GM12872 (cell line): ENCODE results near the gene USP21.

Experiments used
- TF ChIP-seq, protein P1 (sequence below): IDR thresholded peaks from 3 replicates; pipeline ENCODE4 v1.5.1; 2011; ENCODE audit warnings: low read depth, mild to moderate bottlenecking, low read length, moderate library complexity; ENCODE audit not compliant: insufficient read depth

Gene USP21

DNA sequence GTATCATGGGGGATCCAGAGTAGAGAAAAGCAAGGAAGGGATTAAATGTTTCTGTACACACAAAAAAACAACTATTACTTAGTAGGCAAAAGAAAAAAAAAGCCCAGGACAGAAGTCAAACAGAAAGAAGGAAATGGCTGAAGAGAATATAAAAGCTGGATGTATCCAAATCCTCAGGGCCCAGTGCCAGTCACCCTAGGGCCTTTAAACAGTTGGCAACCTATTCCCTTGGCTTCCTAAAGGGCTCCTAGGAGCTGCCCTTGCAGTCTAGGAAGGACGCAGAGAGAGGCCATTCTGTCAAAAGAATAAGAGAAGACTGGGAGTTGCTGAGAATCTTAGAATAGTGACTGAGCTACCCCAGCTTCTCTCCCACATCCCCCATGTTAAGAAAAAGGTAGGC lies 13.0 kb downstream of the USP21 start:
- TF ChIP-seq, protein P1, sequence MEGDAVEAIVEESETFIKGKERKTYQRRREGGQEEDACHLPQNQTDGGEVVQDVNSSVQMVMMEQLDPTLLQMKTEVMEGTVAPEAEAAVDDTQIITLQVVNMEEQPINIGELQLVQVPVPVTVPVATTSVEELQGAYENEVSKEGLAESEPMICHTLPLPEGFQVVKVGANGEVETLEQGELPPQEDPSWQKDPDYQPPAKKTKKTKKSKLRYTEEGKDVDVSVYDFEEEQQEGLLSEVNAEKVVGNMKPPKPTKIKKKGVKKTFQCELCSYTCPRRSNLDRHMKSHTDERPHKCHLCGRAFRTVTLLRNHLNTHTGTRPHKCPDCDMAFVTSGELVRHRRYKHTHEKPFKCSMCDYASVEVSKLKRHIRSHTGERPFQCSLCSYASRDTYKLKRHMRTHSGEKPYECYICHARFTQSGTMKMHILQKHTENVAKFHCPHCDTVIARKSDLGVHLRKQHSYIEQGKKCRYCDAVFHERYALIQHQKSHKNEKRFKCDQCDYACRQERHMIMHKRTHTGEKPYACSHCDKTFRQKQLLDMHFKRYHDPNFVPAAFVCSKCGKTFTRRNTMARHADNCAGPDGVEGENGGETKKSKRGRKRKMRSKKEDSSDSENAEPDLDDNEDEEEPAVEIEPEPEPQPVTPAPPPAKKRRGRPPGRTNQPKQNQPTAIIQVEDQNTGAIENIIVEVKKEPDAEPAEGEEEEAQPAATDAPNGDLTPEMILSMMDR, result no peak

DNA sequence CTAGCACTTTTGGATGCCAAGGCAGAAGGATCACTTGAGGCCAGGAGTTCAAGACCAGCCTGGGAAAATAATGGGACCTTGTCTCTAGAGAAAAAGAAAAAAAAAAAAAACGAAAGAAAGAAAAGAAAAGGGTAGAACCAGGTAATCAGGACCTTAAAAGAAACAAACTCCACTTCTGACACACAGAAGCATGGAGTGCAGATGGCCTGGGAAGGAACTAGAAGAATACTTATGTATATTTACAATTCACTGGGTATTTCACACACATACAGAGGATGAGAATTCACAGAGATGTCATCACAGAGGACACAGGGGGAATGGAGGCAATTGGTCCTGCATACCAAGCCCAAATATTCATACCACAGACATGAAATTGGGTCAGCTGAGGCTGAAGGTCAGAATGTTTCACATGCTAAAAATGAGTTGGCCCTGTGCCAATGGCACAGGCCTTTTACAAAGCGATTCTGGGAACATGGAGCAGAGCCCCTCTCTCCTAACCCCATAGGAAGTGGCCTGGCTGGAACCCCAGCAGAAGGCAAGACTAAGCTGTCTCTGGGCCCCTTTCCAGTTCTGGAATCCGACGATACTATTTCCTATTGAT lies 13.6 kb downstream of the USP21 start:
- TF ChIP-seq, protein P1, result no peak

DNA sequence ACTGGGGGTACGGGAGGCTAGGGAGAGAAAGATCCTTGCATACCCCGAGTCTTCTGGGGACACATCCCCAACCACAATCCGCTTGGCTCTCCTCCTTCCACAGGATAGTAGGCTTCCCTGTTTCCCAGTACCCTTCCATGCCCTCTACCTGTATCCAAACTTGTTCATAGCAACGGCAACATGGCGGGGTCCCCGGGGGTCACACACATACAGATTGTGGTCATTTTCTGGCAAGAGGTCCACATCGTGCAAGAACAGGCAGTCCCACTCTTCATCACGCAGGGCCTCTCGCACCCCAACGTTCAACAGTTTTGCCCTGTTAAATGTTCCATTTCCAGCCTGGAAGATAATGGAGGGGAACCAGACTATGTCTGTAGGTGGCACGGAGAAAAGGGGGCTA lies 14.4 kb downstream of the USP21 start:
- TF ChIP-seq, protein P1, result no peak

DNA sequence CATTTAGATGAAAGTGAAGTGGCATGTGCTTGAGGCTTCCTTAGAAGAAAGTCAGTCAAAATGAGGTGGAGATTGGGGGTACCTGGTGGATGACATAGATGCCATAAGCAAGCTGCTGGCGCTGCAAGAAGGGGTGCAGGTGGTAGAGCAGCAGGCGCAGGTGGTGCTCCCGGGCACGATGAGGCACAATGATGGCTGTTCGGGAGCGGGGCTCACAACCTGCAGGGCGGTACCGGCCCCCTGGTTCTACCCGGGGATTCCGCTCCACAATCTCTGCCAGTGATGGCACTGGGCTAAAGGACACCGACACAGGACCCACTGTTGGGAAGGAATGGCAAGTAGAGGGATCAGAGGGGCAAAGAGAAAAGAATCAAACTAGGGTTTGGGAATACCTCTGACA lies 15.6 kb downstream of the USP21 start:
- TF ChIP-seq, protein P1, result no peak

DNA sequence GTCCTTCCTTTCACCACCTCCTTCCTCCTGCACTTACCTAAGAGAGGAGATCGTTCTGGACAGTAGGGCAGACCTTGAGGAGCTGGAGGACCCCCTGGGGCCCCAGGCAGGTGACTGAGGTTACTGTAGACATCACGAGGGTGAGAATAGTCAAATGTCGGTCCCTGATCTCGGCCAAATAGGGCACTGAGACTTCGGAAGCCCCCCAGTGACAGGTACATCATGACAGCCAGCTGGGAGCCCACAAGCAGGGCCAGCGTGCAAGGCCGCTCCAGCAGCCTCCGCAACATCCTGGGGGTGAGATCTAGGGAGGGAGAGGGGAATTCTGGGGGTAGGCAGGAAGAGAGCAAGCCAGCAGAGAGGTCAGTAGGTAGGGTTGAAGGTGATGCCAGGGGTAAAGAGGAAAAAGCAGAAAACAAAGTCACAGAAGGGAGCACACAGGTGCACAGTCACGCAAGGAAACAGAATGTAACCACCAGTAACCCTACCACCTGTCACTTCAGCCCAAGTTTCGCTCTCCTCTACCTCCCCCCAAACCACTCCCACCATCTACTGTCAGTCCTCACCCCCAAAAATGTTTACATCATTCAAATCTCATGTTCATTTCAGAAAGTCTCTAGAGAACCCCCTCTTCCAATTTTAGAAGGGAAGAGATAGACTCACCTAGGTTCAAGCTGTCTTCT lies 16.6 kb downstream of the USP21 start:
- TF ChIP-seq, protein P1, result no peak

DNA sequence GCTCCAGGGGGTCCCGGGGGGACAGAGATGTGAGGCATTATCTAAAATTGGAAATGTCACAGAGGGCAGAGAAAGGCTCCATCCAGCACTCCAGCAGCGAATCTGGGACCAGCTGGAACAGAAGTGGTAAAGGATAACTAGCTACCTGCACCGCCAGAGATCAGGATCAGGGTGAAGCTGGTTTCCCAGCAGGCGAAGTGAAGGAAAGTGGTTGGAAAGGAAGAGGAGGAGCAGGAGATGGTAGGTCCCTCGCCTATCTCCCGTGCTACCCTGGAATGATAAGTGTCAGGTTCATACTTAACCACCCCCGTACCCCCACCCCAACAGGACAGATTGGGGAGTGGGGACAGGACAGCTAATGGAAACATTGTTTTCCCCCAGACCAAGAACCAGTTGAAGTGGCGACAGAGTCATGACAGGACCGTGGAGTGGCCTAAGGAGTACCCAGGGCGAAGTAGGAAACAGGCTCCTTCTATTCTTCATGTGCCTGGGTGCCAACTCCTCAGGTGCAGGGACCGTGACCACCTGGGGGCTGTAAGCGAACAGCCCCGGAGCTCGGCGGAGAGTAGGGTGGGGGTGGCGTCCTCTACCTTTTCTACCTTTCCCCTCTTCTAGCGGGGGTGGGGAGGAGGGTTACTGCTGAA lies 17.3 kb downstream of the USP21 start:
- TF ChIP-seq, protein P1, result no peak

DNA sequence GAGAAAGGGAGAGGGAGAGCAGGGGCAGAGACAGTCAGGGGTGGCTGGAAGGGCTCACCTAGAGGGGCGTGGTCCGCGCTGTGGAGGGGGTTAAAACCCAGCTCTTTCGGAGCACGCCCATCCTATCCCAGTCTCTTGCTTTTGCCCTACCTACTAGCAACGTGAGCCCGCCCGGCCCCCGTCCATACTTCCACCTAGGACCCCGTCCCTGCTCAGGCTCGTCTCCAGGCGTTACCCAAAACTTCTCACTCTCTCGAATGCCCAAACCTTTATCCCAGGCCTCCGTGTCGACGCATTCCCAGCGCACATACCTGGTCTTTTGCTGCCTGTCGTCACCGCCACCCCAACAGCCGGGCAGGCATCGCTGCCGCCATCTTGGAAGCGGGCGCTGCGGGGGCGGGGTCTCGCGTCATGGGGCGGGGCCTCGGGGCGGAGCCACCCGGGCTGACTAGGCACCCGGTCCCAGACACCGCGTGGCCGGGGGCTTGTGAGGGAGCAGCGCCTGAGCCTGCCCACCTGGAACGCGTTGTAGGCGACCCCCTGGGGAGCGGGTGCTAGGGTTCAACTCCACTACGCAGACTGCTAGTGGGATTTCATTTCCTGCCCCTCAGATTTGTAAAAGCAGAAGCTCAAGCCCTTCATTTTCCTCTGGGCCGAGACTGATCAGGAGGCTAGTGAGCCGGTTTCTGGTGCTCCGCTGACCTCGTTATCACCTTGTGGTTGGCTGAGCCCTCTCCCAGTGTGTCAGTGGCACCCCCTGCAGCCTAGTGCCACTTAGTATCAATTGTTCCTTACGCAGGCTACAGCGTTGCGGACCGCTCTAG lies 18.0 kb downstream of the USP21 start, which contains the start of gene B4GALT3:
Gene B4GALT3, minus strand, starts transcription at position 396 of the 824 bp plus-strand sequence. CDS start 1,447 bp downstream, outside the sequence.
- TF ChIP-seq, protein P1, result no peak
